Activated naive CD8-positive, alpha-beta T cell treated with anti-CD3 and anti-CD28 coated beads for 36 hours (primary cell): Measurements from ENCODE around the gene KDELR3. TPM values are rescaled to one million over a fixed set of nuclear protein-coding genes. Genes with fewer than 3 reads are reported as not detected.
A peak's percentile ranks its signal among the peaks of the same experiment; 100 is the strongest.

Source experiments
- DNase-seq: peaks from one replicate; pipeline ENCODE4 v3.0.0; 2021
- H3K27ac Mint-ChIP-seq: one replicate; pipeline ENCODE4 v1.8.0; 2022; ENCODE audit warnings: mild to moderate bottlenecking, moderate library complexity, mixed read lengths
- H3K27me3 Mint-ChIP-seq: one replicate; pipeline ENCODE4 v1.8.0; 2022; ENCODE audit warnings: mild to moderate bottlenecking, mixed read lengths
- H3K36me3 Mint-ChIP-seq: one replicate; pipeline ENCODE4 v1.8.0; 2021; ENCODE audit warnings: mild to moderate bottlenecking, mixed read lengths
- H3K4me1 Mint-ChIP-seq: one replicate; pipeline ENCODE4 v1.8.0; 2021; ENCODE audit warnings: mixed read lengths
- H3K4me3 Mint-ChIP-seq: one replicate; pipeline ENCODE4 v1.8.0; 2022; ENCODE audit warnings: mild to moderate bottlenecking, moderate library complexity, mixed read lengths
- H3K9me3 Mint-ChIP-seq: one replicate; pipeline ENCODE4 v1.8.0; 2022; ENCODE audit warnings: mixed read lengths
- total RNA-seq, 2 experiments: library from RNA; stranded (reverse); gene quantifications; one replicate each; pipeline ENCODE4 v1.2.3, GENCODE V29; 2021

The KDELR3 gene
- total RNA-seq, 2 experiments from 2014 or later = 0.72 to 1.3 TPM

- peaks cover 54% of the 10 kb centered on the region for H3K4me1 Mint-ChIP-seq
- peak overlapping the region; percentile 96 for H3K4me3 Mint-ChIP-seq
- H3K9me3 Mint-ChIP-seq = peaks cover 3% of the 10 kb centered on the region
- peaks cover 75% of the 10 kb centered on the region for H3K36me3 Mint-ChIP-seq
- H3K27me3 Mint-ChIP-seq = no peaks in the 10 kb centered on the region
- H3K27ac Mint-ChIP-seq = peak overlapping the region; percentile 50
- DNase-seq = no peak
Observed at GRCh38 chr22:38501797-38502672, 34.1 kb downstream of the KDELR3 start.

- Mint-ChIP-seq H3K4me1 (peaks cover 51% of the 10 kb centered on the region), H3K36me3 (peaks cover 73% of the 10 kb centered on the region), H3K4me3 (peak overlapping the region; percentile 96)
Observed at GRCh38 chr22:38503021-38503420, 35.1 kb downstream of the KDELR3 start.

GRCh38 chr22:38504731-38505540 lies 37.0 kb downstream of the KDELR3 start:
- Mint-ChIP-seq H3K4me3 (peak overlapping the region; percentile 96), H3K4me1 (peaks cover 36% of the 10 kb centered on the region), H3K36me3 (peaks cover 62% of the 10 kb centered on the region), H3K9me3 (peaks cover 3% of the 10 kb centered on the region), H3K27me3 (no peaks in the 10 kb centered on the region), H3K27ac (peak overlapping the region; percentile 98)
- DNase-seq = peak; percentile 61

More at GRCh38 chr22:38503021-38503420, 35.1 kb downstream of the KDELR3 start:
- DNase-seq = no peak
- Mint-ChIP-seq H3K9me3 (peaks cover 3% of the 10 kb centered on the region), H3K27me3 (no peaks in the 10 kb centered on the region), H3K27ac (peak overlapping the region; percentile 50)

- Mint-ChIP-seq H3K4me1 (peaks cover 36% of the 10 kb centered on the region), H3K4me3 (peak overlapping the region; percentile 96), H3K27ac (peak overlapping the region; percentile 100), H3K9me3 (peaks cover 3% of the 10 kb centered on the region), H3K36me3 (peaks cover 59% of the 10 kb centered on the region), H3K27me3 (no peaks in the 10 kb centered on the region)
- DNase-seq = peak; percentile 52
Observed at GRCh38 chr22:38505541-38506117, 37.7 kb downstream of the KDELR3 start.

GRCh38 chr22:38506118-38506962 lies 38.4 kb downstream of the KDELR3 start, which contains the start of gene DDX17:
DDX17 (minus strand) TSS chr22:38506311.
- Mint-ChIP-seq H3K4me3 (peak within 1 kb of the TSS; percentile 96), H3K36me3 (peaks cover 53% of the 10 kb centered on the region), H3K27ac (peak within 1 kb of the TSS; percentile 100), H3K27me3 (no peaks in the 10 kb centered on the region), H3K4me1 (peaks cover 31% of the 10 kb centered on the region), H3K9me3 (peaks cover 3% of the 10 kb centered on the region)
- peak; percentile 89 for DNase-seq

GRCh38 chr22:38510416-38510970 lies 42.6 kb downstream of the KDELR3 start:
- Mint-ChIP-seq H3K9me3 (peaks cover 3% of the 10 kb centered on the region), H3K27me3 (no peaks in the 10 kb centered on the region), H3K4me3 (no peak overlapping the region), H3K4me1 (peaks cover 14% of the 10 kb centered on the region), H3K27ac (no peak overlapping the region), H3K36me3 (peaks cover 12% of the 10 kb centered on the region)
- no peak for DNase-seq

- peak; percentile 47 for DNase-seq
- Mint-ChIP-seq H3K27me3 (no peaks in the 10 kb centered on the region), H3K4me3 (no peak overlapping the region), H3K36me3 (peaks cover 5% of the 10 kb centered on the region), H3K4me1 (peaks cover 8% of the 10 kb centered on the region), H3K9me3 (no peaks in the 10 kb centered on the region), H3K27ac (no peak overlapping the region)
Observed at GRCh38 chr22:38513063-38513462, 45.2 kb downstream of the KDELR3 start.

GRCh38 chr22:38518620-38519019 lies 50.7 kb downstream of the KDELR3 start:
- no peaks in the 10 kb centered on the region for H3K9me3 Mint-ChIP-seq
- H3K4me1 Mint-ChIP-seq = no peaks in the 10 kb centered on the region
- no peaks in the 10 kb centered on the region for H3K36me3 Mint-ChIP-seq
- H3K27me3 Mint-ChIP-seq = no peaks in the 10 kb centered on the region
- DNase-seq = no peak
- H3K4me3 Mint-ChIP-seq = no peak overlapping the region
- no peak overlapping the region for H3K27ac Mint-ChIP-seq

- Mint-ChIP-seq H3K9me3 (no peaks in the 10 kb centered on the region), H3K4me3 (no peak overlapping the region), H3K4me1 (no peaks in the 10 kb centered on the region), H3K27me3 (no peaks in the 10 kb centered on the region), H3K27ac (no peak overlapping the region), H3K36me3 (no peaks in the 10 kb centered on the region)
- DNase-seq = no peak
Observed at GRCh38 chr22:38519453-38520250, 51.8 kb downstream of the KDELR3 start.

- H3K27ac Mint-ChIP-seq = no peak overlapping the region
- no peaks in the 10 kb centered on the region for H3K36me3 Mint-ChIP-seq
- DNase-seq = no peak
Observed at GRCh38 chr22:38523029-38523428, 55.1 kb downstream of the KDELR3 start.

GRCh38 chr22:38523479-38523878 lies 55.6 kb downstream of the KDELR3 start:
- Mint-ChIP-seq H3K9me3 (no peaks in the 10 kb centered on the region), H3K4me3 (no peak overlapping the region), H3K4me1 (no peaks in the 10 kb centered on the region), H3K27me3 (no peaks in the 10 kb centered on the region), H3K36me3 (no peaks in the 10 kb centered on the region), H3K27ac (no peak overlapping the region)
- no peak for DNase-seq

More at GRCh38 chr22:38523029-38523428, 55.1 kb downstream of the KDELR3 start:
- H3K27me3 Mint-ChIP-seq = no peaks in the 10 kb centered on the region
- no peaks in the 10 kb centered on the region for H3K4me1 Mint-ChIP-seq
- H3K4me3 Mint-ChIP-seq = no peak overlapping the region
- no peaks in the 10 kb centered on the region for H3K9me3 Mint-ChIP-seq

- Mint-ChIP-seq H3K4me3 (no peak overlapping the region), H3K36me3 (peaks cover 2% of the 10 kb centered on the region), H3K27ac (no peak overlapping the region), H3K4me1 (no peaks in the 10 kb centered on the region), H3K9me3 (no peaks in the 10 kb centered on the region), H3K27me3 (no peaks in the 10 kb centered on the region)
- no peak for DNase-seq
Observed at GRCh38 chr22:38524429-38524828, 56.5 kb downstream of the KDELR3 start.

GRCh38 chr22:38531251-38531938 lies 63.5 kb downstream of the KDELR3 start:
- Mint-ChIP-seq H3K36me3 (peaks cover 9% of the 10 kb centered on the region), H3K4me3 (peak overlapping the region; percentile 66), H3K27ac (peak overlapping the region; percentile 90), H3K4me1 (peaks cover 15% of the 10 kb centered on the region), H3K27me3 (no peaks in the 10 kb centered on the region), H3K9me3 (no peaks in the 10 kb centered on the region)
- DNase-seq = no peak
